Activated CD4-positive, alpha-beta T cell treated with anti-CD3 and anti-CD28 coated beads for 1 hour (primary cell): Measurements from ENCODE around the gene SERPINA5.

Experiments used
- DNase-seq: peaks from one replicate; pipeline ENCODE4 v3.0.0-alpha.2; 2020

SERPINA5 gene, protein sequence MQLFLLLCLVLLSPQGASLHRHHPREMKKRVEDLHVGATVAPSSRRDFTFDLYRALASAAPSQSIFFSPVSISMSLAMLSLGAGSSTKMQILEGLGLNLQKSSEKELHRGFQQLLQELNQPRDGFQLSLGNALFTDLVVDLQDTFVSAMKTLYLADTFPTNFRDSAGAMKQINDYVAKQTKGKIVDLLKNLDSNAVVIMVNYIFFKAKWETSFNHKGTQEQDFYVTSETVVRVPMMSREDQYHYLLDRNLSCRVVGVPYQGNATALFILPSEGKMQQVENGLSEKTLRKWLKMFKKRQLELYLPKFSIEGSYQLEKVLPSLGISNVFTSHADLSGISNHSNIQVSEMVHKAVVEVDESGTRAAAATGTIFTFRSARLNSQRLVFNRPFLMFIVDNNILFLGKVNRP

DNA sequence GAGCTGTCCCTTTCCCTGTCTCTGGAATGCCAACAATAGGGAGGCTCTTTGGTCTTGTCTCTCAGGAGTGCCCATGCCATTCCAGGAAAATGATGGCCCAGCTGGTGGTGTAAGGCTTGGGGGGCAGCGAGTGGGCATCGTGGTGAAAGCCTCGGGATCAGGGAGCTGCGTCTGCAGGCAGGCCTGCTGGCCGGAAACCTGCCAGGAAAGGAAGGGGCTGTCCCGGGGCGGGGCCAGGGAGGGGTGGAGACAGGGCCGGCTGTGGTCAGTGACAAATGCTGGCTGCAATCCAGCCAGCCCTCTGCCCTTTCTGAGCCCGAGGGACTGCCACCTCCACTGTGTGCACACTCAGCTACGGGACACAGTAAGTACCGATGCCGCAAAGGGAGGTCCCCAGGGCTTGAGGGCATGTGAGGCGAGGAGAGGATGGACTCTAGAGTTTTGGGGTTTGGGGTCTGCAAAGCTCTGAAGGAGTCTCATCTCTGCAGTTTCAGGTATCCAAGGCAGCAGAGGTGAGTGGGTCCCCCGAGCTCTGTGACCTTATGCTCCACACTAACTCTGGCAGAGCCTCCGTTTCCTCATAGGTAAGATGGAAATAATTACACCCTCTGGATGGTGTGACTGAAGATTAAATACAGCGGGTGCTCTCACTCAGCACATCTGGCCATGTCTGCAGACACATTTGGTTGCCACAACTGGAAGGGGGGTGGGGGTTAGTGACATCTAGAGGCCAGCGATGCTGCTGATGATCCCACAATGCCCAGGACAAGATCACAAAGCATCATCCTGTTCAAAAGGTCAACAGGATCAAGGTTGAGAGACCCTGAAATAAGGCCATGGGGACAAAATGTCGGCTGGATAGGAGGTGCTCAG is at the start of gene SERPINA5:
SERPINA5 (plus strand) TSS at position 300 of the 873 bp plus-strand sequence. CDS start 5,937 bp downstream, outside the sequence.
- no peak for DNase-seq

GRCh38 chr14:94532447-94532846 is 48.8 kb upstream of the SERPINA5 start:
- no peak for DNase-seq

DNA sequence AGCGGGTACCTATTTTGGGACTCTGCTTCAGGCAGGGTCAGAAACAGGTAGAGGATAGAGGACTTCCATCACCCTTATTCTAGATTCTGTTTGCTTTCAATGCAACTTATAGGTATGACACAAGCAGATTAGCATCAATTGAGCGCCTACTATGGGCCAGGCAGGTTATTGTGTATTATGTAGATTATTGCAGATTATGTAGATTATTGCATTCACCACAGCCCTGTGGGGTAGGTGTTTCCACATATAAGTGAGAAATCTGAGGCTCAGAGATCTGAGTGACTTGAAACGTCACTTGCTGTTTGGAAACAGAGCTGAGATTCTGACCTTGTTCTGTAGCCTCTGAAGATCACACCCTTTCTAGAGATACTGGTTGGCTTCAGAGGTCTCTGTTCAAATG is 45.7 kb upstream of the SERPINA5 start:
- no peak for DNase-seq

- no peak for DNase-seq
These were observed 44.4 kb upstream of the SERPINA5 start for GRCh38 chr14:94536836-94537235.

DNA sequence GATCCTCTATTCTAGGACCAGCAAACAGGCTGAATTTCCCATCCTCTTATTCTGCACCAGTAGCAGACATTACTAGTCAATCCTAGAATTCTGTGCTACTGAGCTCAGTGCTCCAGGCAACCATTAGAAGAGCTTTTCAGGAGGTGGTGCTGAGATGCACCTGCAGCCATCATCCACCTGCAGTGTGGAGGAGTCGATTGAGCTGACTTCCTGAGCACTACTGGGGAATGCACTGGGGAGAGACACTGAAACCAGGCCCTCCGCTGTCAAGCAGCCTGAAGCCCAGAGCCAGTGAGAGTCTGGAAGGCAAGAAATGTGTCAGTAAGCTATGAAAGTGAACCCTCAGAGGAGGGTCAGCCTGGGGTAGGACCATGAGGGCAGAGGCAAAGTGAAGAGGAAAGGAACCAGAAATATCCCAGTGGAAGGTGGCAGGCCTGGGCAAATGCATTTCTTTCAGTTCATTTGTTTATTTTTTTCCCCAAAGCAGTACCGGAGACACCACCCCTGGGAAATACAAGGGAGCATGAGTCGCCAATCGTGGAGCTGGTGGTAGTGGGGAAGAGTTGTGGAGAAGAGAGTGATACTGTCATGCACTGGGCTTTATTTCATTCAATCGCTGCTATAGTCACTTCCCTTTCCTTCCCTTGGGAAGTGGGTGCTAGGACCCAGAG is 43.0 kb upstream of the SERPINA5 start:
- DNase-seq: no peak

GRCh38 chr14:94539181-94539580 is 42.0 kb upstream of the SERPINA5 start:
- no peak for DNase-seq

GRCh38 chr14:94540031-94540794 is 41.0 kb upstream of the SERPINA5 start:
- no peak for DNase-seq

DNA sequence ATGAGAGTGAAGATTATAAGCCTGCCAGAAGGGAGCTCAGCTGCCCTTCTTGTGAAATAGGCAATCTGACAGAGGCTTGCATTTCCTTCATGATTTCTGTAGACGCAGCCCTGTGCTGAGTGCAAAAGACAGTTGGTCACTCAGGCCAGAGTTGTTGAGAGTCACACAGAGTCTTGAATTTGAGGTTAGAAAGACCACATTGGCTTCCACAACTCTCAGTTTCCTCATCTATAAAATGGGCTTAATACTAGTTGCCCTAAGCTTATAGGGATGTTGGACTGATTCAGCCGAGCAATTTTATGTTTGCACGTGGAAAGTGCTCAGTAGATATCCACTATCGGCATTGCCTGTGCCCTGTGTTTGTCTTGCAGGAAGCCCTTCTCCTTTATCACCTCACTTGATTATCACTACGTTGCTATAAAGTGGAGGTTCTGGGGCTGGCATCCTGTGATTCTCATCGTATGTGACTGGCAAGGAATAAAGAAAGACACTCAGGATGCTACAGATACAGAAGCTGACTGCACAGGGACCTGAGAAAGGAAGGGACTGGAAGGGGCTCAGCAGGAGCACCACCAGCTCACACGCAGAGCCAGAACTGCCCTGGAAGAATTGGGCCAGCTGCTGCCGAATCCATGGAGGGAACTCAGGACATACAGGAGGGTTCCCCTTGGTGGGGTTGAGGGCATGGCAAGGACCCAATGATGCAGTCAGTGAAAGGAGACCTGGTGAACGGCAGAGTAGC is 39.8 kb upstream of the SERPINA5 start:
- DNase-seq: no peak

- no peak for DNase-seq
These were observed 39.0 kb upstream of the SERPINA5 start for GRCh38 chr14:94542111-94542810.

DNA sequence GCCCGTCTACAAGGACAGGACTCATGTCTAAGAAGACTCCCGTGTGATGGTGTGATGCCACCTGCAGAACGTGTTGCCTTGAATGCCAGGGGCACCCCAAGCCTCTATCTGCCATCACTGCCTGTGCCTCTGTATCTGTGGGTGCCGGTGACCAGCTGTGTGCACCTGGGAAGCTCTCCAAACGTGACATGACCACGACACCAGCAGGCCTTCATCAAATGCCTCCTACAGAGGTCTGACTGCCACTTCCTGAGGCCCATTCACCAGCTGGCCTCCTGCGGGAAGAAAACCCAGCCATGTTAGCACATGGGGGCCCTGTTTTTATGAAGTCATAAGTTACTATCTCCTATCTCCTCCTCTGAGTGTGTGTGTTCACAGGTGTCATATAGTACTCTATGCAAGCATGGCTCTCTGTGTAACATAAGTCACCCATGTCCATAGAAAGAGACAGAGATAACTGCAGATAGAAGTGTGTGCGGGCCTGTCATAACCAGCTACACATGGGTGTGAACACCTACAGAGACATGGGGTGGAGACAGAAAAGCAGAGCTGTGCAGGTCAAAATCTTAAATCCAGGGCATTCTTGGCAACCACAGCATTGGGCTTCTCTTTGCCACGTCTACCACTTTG is 38.3 kb upstream of the SERPINA5 start:
- no peak for DNase-seq

- DNase-seq: no peak
These were observed 37.6 kb upstream of the SERPINA5 start for GRCh38 chr14:94543449-94544124.

GRCh38 chr14:94544726-94545125 is 36.5 kb upstream of the SERPINA5 start:
- no peak for DNase-seq

DNA sequence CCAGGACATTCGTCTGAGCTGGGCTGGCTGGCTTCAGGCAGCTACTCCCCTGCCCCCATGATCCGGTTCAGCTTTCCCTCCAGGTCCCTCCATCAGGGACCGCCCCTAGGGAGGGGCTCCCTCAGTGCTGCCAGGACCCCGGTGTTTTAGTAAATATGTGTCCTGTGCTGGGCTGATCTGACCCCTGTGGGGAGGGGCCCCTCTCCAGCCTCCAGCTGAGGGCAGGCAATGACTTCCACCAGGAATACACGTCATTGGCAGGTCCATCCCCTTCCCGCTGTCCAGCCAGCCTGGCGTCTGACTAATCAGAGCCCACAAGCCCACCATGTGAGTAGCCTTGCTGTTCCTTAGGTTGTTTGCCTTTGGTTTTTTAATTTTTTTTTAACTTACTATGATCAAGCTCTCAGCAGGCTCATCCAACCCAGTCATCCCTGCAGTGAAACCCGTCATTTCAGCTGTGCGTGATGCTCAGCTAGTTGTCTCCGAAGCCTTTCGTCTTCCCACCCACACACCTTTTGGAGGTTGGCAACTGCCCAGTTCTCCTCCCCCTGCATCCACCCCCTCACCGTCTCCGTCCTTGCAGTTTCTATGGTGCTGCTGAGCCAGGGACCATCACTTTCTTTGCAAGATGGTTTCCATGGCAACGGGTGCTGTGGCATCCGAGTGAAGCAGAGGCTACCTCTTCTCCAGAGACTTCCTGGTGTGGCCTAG is 35.9 kb upstream of the SERPINA5 start:
- no peak for DNase-seq

GRCh38 chr14:94547151-94547680 is 34.0 kb upstream of the SERPINA5 start:
- no peak for DNase-seq

DNA sequence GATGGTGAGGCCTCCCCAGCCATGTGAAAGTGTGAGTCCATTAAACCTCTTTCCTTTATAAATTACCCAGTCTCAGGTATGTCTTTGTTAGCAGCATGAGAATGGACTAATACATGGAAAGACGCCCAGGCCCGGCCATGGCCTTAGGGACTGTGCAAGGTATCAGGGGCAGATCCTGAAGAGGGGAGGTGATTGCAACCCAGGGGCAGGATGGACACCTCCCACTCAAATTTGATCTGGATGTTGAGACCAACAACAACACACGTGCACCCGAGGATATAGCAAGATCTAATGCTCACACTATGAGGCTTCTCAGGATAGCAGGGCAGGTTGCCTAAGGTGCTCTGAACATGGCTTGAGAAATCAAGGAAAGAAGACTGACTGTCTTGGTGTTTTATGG is 33.5 kb upstream of the SERPINA5 start:
- no peak for DNase-seq

DNA sequence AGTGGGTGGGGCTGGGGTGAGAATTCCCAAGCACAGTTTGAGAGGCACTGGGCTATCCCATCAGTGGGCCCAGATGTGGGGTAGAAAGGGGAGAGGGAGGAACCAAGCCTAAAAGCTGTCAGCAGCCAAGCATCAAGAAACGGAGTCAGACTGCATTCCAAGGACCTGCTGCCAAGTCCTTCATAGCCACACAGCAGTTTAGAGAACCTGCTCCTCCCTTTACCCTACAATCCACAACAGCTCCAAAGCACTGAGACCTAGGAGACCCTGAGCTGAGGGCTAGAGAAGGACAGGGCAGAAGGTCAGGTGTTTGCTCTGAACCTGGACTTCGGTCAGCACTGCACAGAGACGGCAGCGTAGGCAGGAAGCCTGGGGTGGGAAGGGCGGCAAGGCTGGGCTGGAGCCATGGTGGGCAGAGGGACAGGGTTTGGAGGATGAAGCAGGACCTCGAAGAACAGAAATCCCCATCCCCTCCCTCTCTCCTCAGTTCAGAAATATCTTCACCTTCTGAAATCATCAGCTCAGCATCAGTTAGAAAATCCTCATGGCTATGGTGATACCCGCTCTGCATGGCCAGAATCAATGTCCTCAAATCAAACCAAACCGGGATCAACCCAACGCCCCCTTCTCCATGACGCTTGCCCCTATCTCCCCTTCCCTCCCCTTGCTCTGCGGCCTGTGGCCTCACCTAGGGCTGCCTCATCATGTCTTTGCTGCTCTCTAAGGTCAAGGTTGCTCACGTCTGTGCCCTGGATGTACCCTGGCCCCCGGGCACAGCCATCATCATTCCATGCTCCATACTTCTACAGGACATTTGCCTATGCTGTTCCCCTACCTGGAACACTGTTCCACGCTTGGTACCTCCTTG is 32.9 kb upstream of the SERPINA5 start:
- DNase-seq: no peak

- DNase-seq: peak; percentile 18
These were observed 31.9 kb upstream of the SERPINA5 start for GRCh38 chr14:94548999-94549985.
